Ectodermal cell (in vitro differentiated cells): Measurements from ENCODE around the gene ASAP3.

ENCODE experiments used
- H3K27ac ChIP-seq: 2 replicates; pipeline ENCODE4 v1.7.0; 2013; ENCODE audit warnings: mild to moderate bottlenecking, low read depth, low read length; ENCODE audit not compliant: insufficient read depth, poor library complexity, severe bottlenecking
- H3K27me3 ChIP-seq: 2 replicates; pipeline ENCODE4 v1.7.0; 2013; ENCODE audit warnings: mild to moderate bottlenecking, low read length; ENCODE audit not compliant: insufficient read depth, control insufficient read depth, poor library complexity, severe bottlenecking
- H3K36me3 ChIP-seq: one replicate; pipeline ENCODE4 v1.7.0; 2013; ENCODE audit warnings: low read length; ENCODE audit not compliant: control insufficient read depth, insufficient read depth
- H3K4me1 ChIP-seq: one replicate; pipeline ENCODE4 v1.7.0; 2013; ENCODE audit warnings: low read length; ENCODE audit not compliant: control insufficient read depth, insufficient read depth
- H3K4me3 ChIP-seq: 2 replicates; pipeline ENCODE4 v1.7.0; 2013; ENCODE audit warnings: low read depth, low read length, control low read depth; ENCODE audit not compliant: insufficient read depth
- H3K9me3 ChIP-seq: 2 replicates; pipeline ENCODE4 v1.7.0; 2013; ENCODE audit warnings: mild to moderate bottlenecking, low read length, moderate library complexity; ENCODE audit not compliant: control insufficient read depth
- WGBS, 2 experiments: methylation state at CpG; one replicate each; pipeline ENCODE4 v1.1.7; 2013; ENCODE audit warnings: missing lambda C conversion rate in 2 of 2; 5-methylcytosine and 5-hydroxymethylcytosine counted together

The ASAP3 gene

GRCh38 chr1:23527366-23527765 lies 43.4 kb upstream of the ASAP3 start:
- peaks cover 23% of the 10 kb centered on the region for H3K27me3 ChIP-seq
- no peaks in the 10 kb centered on the region for H3K9me3 ChIP-seq
- 95 to 98% methylated on average over 7 of the region's 7 CpGs for WGBS, 2 experiments
- no peak overlapping the region for H3K27ac ChIP-seq
- no peaks in the 10 kb centered on the region for H3K36me3 ChIP-seq
- H3K4me3 ChIP-seq = no peak overlapping the region
- peaks cover 46% of the 10 kb centered on the region for H3K4me1 ChIP-seq

- Histone ChIP-seq H3K36me3 (peaks cover 6% of the 10 kb centered on the region), H3K9me3 (no peaks in the 10 kb centered on the region), H3K4me3 (no peak overlapping the region), H3K27ac (no peak overlapping the region), H3K4me1 (peaks cover 37% of the 10 kb centered on the region), H3K27me3 (peaks cover 18% of the 10 kb centered on the region)
- 86 to 88% methylated on average over 8 of the region's 8 CpGs for WGBS, 2 experiments
Measured at GRCh38 chr1:23526329-23527041, 42.5 kb upstream of the ASAP3 start.

- Histone ChIP-seq H3K27ac (no peak overlapping the region), H3K27me3 (peaks cover 15% of the 10 kb centered on the region)
- WGBS, 2 experiments = 66 to 73% methylated on average over 5 of the region's 5 CpGs
Measured at GRCh38 chr1:23525558-23526250, 41.7 kb upstream of the ASAP3 start.

GRCh38 chr1:23524716-23525401 lies 40.9 kb upstream of the ASAP3 start:
- Histone ChIP-seq H3K4me1 (peaks cover 30% of the 10 kb centered on the region), H3K36me3 (peaks cover 15% of the 10 kb centered on the region), H3K9me3 (no peaks in the 10 kb centered on the region), H3K4me3 (no peak overlapping the region), H3K27me3 (peaks cover 7% of the 10 kb centered on the region), H3K27ac (no peak overlapping the region)
- 40 to 42% methylated on average over 9 of the region's 9 CpGs for WGBS, 2 experiments

More at GRCh38 chr1:23525558-23526250, 41.7 kb upstream of the ASAP3 start:
- Histone ChIP-seq H3K4me1 (peaks cover 36% of the 10 kb centered on the region), H3K36me3 (peaks cover 14% of the 10 kb centered on the region), H3K4me3 (no peak overlapping the region), H3K9me3 (no peaks in the 10 kb centered on the region)

- Histone ChIP-seq H3K36me3 (peaks cover 15% of the 10 kb centered on the region), H3K27me3 (no peaks in the 10 kb centered on the region), H3K4me1 (peaks cover 23% of the 10 kb centered on the region), H3K4me3 (no peak overlapping the region), H3K27ac (no peak overlapping the region), H3K9me3 (no peaks in the 10 kb centered on the region)
- WGBS, 2 experiments = 90 to 91% methylated on average over 3 of the region's 3 CpGs
Measured at GRCh38 chr1:23524163-23524562, 40.2 kb upstream of the ASAP3 start.

GRCh38 chr1:23522244-23522982 lies 38.4 kb upstream of the ASAP3 start:
- H3K4me3 ChIP-seq = no peak overlapping the region
- 92 to 95% methylated on average over 6 of the region's 7 CpGs for WGBS, 2 experiments
- no peak overlapping the region for H3K27ac ChIP-seq
- no peaks in the 10 kb centered on the region for H3K27me3 ChIP-seq
- no peaks in the 10 kb centered on the region for H3K9me3 ChIP-seq
- peaks cover 21% of the 10 kb centered on the region for H3K36me3 ChIP-seq
- H3K4me1 ChIP-seq = peaks cover 21% of the 10 kb centered on the region

DNA sequence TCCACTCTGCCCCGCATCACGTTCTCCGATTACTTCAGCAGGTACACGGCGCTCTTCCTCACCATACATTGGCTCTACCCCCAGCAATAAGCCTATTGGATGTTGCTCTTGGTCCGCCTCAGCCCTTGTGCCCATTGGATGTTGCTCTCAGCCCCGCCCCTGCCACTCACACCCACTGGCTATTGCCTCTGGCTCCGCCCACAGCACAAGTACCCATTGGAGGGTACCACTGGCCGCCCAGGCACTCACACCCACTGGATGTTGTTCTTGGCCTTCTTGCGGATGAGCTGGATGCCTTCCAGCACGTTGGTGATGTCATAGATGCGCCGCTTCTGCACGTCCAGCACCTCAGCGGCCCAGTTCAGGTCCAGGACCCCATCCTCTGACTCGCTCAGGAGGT lies 37.6 kb upstream of the ASAP3 start:
- Histone ChIP-seq H3K36me3 (peaks cover 21% of the 10 kb centered on the region), H3K27ac (no peak overlapping the region), H3K4me1 (peaks cover 21% of the 10 kb centered on the region), H3K27me3 (no peaks in the 10 kb centered on the region), H3K9me3 (no peaks in the 10 kb centered on the region), H3K4me3 (no peak overlapping the region)
- 92 to 94% methylated on average over 16 of the region's 16 CpGs for WGBS, 2 experiments

GRCh38 chr1:23517581-23517980 lies 33.6 kb upstream of the ASAP3 start:
- no peaks in the 10 kb centered on the region for H3K4me1 ChIP-seq
- H3K27me3 ChIP-seq = no peaks in the 10 kb centered on the region
- no peak overlapping the region for H3K4me3 ChIP-seq
- H3K9me3 ChIP-seq = no peaks in the 10 kb centered on the region
- peaks cover 21% of the 10 kb centered on the region for H3K36me3 ChIP-seq
- no peak overlapping the region for H3K27ac ChIP-seq
- 91 to 95% methylated on average over 9 of the region's 9 CpGs for WGBS, 2 experiments

DNA sequence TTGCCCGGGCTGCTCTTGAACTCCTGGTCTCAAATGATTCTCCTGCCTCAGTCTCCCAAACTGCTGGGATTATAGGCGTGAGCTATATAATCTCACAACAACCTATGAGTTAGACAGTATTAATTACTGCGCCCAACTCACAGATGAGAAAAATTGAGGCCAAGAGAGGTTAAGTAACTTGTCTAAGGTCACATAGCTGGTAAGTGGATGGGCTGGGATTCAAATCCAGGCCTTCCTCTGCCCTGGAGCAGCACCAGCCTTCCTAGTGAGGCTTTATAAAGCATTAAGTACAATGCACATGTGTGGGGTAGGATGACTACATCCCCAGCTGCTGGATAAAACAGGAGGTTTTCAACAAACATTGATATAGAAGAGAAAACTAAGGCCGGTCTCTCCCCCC lies 31.9 kb upstream of the ASAP3 start:
- WGBS, 2 experiments = 96 to 97% methylated on average over 4 of the region's 4 CpGs
- H3K27ac ChIP-seq = no peak overlapping the region

More for the DNA sequence above, 31.9 kb upstream of the ASAP3 start:
- Histone ChIP-seq H3K27me3 (no peaks in the 10 kb centered on the region), H3K4me1 (no peaks in the 10 kb centered on the region), H3K9me3 (no peaks in the 10 kb centered on the region), H3K36me3 (peaks cover 11% of the 10 kb centered on the region), H3K4me3 (no peak overlapping the region)
